A549 (cell line): ENCODE results near the gene GAL3ST2.

Source experiments
- CHD2 ChIP-seq: fragments of 150-350 bp; IDR thresholded peaks from 2 replicates; pipeline ENCODE4 v1.6.1; 2014; ENCODE audit warnings: low read length; ENCODE audit not compliant: partially characterized antibody
- CTCF ChIP-seq: fragments of >200 bp; sonication (Bioruptor Twin); formaldehyde crosslinking; IDR thresholded peaks from 3 replicates; pipeline ENCODE4 v1.5.1; 2016
- HDAC2 ChIP-seq: fragments of 200-600 bp; sonication (generic); IDR thresholded peaks from 2 replicates; pipeline ENCODE4 v1.6.1; 2016
- ZFP36 ChIP-seq: fragments of 450-650 bp; IDR thresholded peaks from 2 replicates; pipeline ENCODE4 v1.6.1; 2014; ENCODE audit warnings: borderline replicate concordance; ENCODE audit not compliant: partially characterized antibody

DNA sequence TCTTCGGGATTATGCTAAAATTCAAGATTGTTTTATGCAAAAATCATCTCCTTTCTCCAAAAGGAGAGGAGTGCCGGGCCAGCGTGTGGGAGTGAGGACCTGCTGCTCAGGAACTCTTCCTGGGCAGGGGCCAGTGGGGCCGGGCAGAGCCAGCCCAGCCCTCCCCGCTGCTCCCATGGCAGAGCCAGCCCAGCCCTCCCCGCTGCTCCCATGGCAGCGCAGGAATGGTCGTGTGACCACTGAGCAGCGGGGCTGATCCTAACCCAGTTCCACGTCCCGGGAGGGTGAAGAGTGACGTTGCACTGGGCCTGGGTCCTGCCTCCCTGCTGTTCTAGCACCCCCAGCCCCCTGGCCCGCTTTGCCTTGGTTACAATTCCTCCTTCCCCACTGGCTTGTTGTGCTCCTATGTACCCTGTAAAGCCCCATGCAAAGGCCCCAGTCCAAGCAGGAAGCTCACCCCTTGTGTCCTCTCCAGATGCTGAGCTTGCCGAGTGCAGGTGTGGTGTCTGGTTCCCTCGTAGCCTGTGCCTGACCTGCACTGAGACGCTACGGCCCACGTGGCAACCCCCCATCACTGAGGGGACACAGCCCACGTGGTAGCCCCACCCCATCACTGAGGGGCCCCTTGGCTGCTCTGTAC lies 20.9 kb downstream of the GAL3ST2 start:
- TF ChIP-seq ZFP36 (no peak), CTCF (no peak), HDAC2 (no peak), CHD2 (no peak)
